ENCODE results near the gene DAPK2.

DAPK2 gene

DNA sequence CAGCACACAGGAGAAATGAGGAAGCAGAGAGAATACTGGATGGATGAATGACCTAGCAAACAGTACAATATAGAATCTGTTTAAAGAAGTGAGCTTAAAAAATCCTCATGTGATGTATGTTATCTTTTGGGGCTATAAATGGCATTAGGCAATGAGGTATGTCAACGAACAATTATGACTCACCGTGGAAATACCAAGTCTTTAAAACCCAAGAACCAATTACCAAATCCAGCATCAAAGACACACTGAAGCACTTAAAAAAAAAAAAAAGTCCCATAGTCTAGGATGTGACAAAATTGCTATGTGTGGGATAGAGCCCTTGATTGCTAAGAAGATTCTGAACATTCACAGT, 176.3 kb downstream of the DAPK2 start:
- no peak overlapping the region for H3K27ac ChIP-seq (ENCODE audit: low read length)
- no peak overlapping the region for H3K4me3 ChIP-seq (ENCODE audit: low read depth in 1 of 2, low read length in 2 of 2)
- no peak for DNase-seq
- no peak overlapping the region for H3K9ac ChIP-seq (ENCODE audit: low read depth, low read length)
- H3K36me3 ChIP-seq (ENCODE audit: insufficient read depth, low read length) = no peaks in the 10 kb centered on the region
- no peaks in the 10 kb centered on the region for H3K79me2 ChIP-seq (ENCODE audit: insufficient read depth, low read length)
- H4K20me1 ChIP-seq (ENCODE audit: insufficient read depth, low read length) = no peaks in the 10 kb centered on the region
- no peak for ATAC-seq (ENCODE audit: insufficient read depth, low read depth)
- H3K27me3 ChIP-seq (ENCODE audit: insufficient read depth, low read length, poor library complexity) = no peaks in the 10 kb centered on the region
- no peaks in the 10 kb centered on the region for H3K9me3 ChIP-seq (ENCODE audit: insufficient read depth, low read length, severe bottlenecking)
- H2AFZ ChIP-seq (ENCODE audit: low read depth, low read length) = no peak overlapping the region
- no peak overlapping the region for H3K4me2 ChIP-seq (ENCODE audit: insufficient read depth, low read length)
- TF ChIP-seq, protein P1, sequence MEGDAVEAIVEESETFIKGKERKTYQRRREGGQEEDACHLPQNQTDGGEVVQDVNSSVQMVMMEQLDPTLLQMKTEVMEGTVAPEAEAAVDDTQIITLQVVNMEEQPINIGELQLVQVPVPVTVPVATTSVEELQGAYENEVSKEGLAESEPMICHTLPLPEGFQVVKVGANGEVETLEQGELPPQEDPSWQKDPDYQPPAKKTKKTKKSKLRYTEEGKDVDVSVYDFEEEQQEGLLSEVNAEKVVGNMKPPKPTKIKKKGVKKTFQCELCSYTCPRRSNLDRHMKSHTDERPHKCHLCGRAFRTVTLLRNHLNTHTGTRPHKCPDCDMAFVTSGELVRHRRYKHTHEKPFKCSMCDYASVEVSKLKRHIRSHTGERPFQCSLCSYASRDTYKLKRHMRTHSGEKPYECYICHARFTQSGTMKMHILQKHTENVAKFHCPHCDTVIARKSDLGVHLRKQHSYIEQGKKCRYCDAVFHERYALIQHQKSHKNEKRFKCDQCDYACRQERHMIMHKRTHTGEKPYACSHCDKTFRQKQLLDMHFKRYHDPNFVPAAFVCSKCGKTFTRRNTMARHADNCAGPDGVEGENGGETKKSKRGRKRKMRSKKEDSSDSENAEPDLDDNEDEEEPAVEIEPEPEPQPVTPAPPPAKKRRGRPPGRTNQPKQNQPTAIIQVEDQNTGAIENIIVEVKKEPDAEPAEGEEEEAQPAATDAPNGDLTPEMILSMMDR (IDR thresholded peaks at IDR 0.05; ENCODE audit: borderline replicate concordance, extremely low read depth, low read length, poor library complexity, severe bottlenecking) = no peak
- no peak for TF ChIP-seq EZH2 (IDR thresholded peaks at IDR 0.05; ENCODE audit: borderline replicate concordance, low read depth, low read length, severe bottlenecking)
- H3K4me1 ChIP-seq (ENCODE audit: insufficient read depth, low read length) = no peaks in the 10 kb centered on the region

DNA sequence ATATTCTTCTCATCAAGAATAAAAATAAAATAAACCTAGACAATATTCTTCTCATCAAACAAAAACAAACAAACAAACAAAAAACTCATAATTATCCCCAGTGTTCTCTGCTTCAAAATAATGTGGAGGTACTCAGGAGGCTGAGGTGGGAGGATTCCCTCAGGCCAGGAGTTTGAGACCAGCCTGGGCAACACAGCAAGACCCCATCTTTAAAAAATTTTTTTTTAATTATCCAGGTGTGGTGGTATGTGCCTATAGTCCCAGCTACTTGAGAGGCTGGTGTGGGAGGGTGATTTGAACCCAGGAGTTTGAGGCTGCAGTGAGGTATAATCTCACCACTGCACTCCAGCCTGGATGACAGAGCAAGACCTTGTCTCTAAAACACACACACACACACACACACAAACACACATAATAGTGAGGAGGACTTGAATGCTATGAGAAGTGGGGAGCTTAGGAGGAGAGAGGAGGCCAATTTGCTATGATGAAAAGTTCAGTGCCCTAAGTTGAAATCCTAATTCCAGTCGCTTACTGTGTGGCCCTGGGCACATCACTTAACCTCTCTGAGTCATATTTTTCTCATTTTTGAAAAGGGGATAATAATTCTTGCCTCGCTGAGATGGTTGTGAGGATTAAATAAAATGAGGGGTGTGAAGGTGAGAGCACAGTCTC, 176.8 kb downstream of the DAPK2 start:
- H3K4me2 ChIP-seq (ENCODE audit: insufficient read depth, low read length) = no peak overlapping the region
- no peaks in the 10 kb centered on the region for H3K9me3 ChIP-seq (ENCODE audit: insufficient read depth, low read length, severe bottlenecking)
- DNase-seq (no peak), ATAC-seq (ENCODE audit: insufficient read depth, low read depth) (no peak)
- H3K36me3 ChIP-seq (ENCODE audit: insufficient read depth, low read length) = no peaks in the 10 kb centered on the region
- no peaks in the 10 kb centered on the region for H4K20me1 ChIP-seq (ENCODE audit: insufficient read depth, low read length)
- no peak overlapping the region for H3K9ac ChIP-seq (ENCODE audit: low read depth, low read length)
- no peak overlapping the region for H2AFZ ChIP-seq (ENCODE audit: low read depth, low read length)
- no peaks in the 10 kb centered on the region for H3K4me1 ChIP-seq (ENCODE audit: insufficient read depth, low read length)
- H3K4me3 ChIP-seq (ENCODE audit: low read depth in 1 of 2, low read length in 2 of 2) = no peak overlapping the region
- TF ChIP-seq, protein P1 (IDR thresholded peaks at IDR 0.05; ENCODE audit: borderline replicate concordance, extremely low read depth, low read length, poor library complexity, severe bottlenecking) = no peak
- TF ChIP-seq EZH2 (IDR thresholded peaks at IDR 0.05; ENCODE audit: borderline replicate concordance, low read depth, low read length, severe bottlenecking) = no peak
- no peaks in the 10 kb centered on the region for H3K27me3 ChIP-seq (ENCODE audit: insufficient read depth, low read length, poor library complexity)
- H3K27ac ChIP-seq (ENCODE audit: low read length) = no peak overlapping the region
- H3K79me2 ChIP-seq (ENCODE audit: insufficient read depth, low read length) = no peaks in the 10 kb centered on the region

DNA sequence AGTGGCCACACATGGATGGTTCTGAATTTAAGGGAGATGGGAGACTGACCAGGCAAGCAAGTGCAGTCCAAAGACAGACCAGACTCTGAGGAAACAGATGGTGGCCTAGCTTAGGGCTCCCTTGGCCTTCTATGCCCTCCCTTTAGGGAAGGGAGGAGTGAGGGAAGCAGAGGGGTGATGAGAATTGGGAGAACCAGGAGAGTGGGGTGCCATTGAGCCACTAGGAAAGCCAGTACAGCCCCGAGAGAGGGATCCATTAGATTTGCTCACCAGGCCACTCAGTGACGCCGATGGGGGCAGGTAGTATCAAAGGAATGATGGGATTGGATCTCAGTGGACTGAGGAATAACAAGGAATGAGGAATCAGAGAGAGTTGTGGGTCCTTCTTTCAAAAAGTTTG, 182.1 kb downstream of the DAPK2 start:
- H3K4me1 ChIP-seq (ENCODE audit: insufficient read depth, low read length) = 0 out of 2 replicates have a peak, but pooled peaks cover 3% of the 10 kb centered on the region
- no peaks in the 10 kb centered on the region for H3K9me3 ChIP-seq (ENCODE audit: insufficient read depth, low read length, severe bottlenecking)
- H3K27ac ChIP-seq (ENCODE audit: low read length) = no peak overlapping the region
- no peaks in the 10 kb centered on the region for H3K27me3 ChIP-seq (ENCODE audit: insufficient read depth, low read length, poor library complexity)
- no peak overlapping the region for H2AFZ ChIP-seq (ENCODE audit: low read depth, low read length)
- no peak overlapping the region for H3K4me3 ChIP-seq (ENCODE audit: low read depth in 1 of 2, low read length in 2 of 2)
- no peak for TF ChIP-seq EZH2 (IDR thresholded peaks at IDR 0.05; ENCODE audit: borderline replicate concordance, low read depth, low read length, severe bottlenecking)
- no peaks in the 10 kb centered on the region for H3K36me3 ChIP-seq (ENCODE audit: insufficient read depth, low read length)
- no peak for ATAC-seq (ENCODE audit: insufficient read depth, low read depth)
- no peak for DNase-seq
- H3K9ac ChIP-seq (ENCODE audit: low read depth, low read length) = no peak overlapping the region
- H4K20me1 ChIP-seq (ENCODE audit: insufficient read depth, low read length) = no peaks in the 10 kb centered on the region
- no peaks in the 10 kb centered on the region for H3K79me2 ChIP-seq (ENCODE audit: insufficient read depth, low read length)
- H3K4me2 ChIP-seq (ENCODE audit: insufficient read depth, low read length) = no peak overlapping the region

- H4K20me1 ChIP-seq (ENCODE audit: insufficient read depth, low read length) = no peaks in the 10 kb centered on the region
- 0 out of 2 replicates have a peak, but pooled peaks cover 3% of the 10 kb centered on the region for H3K4me1 ChIP-seq (ENCODE audit: insufficient read depth, low read length)
- ATAC-seq (ENCODE audit: insufficient read depth, low read depth) = no peak
- H3K4me3 ChIP-seq (ENCODE audit: low read depth in 1 of 2, low read length in 2 of 2) = no peak overlapping the region
- no peaks in the 10 kb centered on the region for H3K36me3 ChIP-seq (ENCODE audit: insufficient read depth, low read length)
- no peak overlapping the region for H3K9ac ChIP-seq (ENCODE audit: low read depth, low read length)
- H3K79me2 ChIP-seq (ENCODE audit: insufficient read depth, low read length) = no peaks in the 10 kb centered on the region
- no peak overlapping the region for H2AFZ ChIP-seq (ENCODE audit: low read depth, low read length)
- no peak overlapping the region for H3K27ac ChIP-seq (ENCODE audit: low read length)
- no peak for DNase-seq
- TF ChIP-seq EZH2 (IDR thresholded peaks at IDR 0.05; ENCODE audit: borderline replicate concordance, low read depth, low read length, severe bottlenecking) = no peak
- TF ChIP-seq, protein P1 (IDR thresholded peaks at IDR 0.05; ENCODE audit: borderline replicate concordance, extremely low read depth, low read length, poor library complexity, severe bottlenecking) = no peak
- no peaks in the 10 kb centered on the region for H3K27me3 ChIP-seq (ENCODE audit: insufficient read depth, low read length, poor library complexity)
- no peak overlapping the region for H3K4me2 ChIP-seq (ENCODE audit: insufficient read depth, low read length)
- H3K9me3 ChIP-seq (ENCODE audit: insufficient read depth, low read length, severe bottlenecking) = no peaks in the 10 kb centered on the region
Observed at GRCh38 chr15:63861946-63862517, 184.3 kb downstream of the DAPK2 start.
